NB4 (cell line): ENCODE measurements around the gene ARHGAP26.

ENCODE experiments used
- DNase-seq: peaks from one replicate; pipeline ENCODE4 v3.0.0; 2010; ENCODE audit warnings: low read depth
- H3K4me3 ChIP-seq: one replicate; pipeline ENCODE4 v1.5.1; 2011; ENCODE audit warnings: mild to moderate bottlenecking, low read depth, low read length, moderate library complexity
- MYC ChIP-seq: IDR thresholded peaks from 2 replicates; pipeline ENCODE4 v1.6.1; 2011; ENCODE audit warnings: low read depth, low read length
- POLR2A ChIP-seq: IDR thresholded peaks from 2 replicates; pipeline ENCODE4 v1.6.1; 2011; ENCODE audit warnings: mild to moderate bottlenecking; ENCODE audit not compliant: insufficient read length; ENCODE audit errors: extremely low read depth
- TF ChIP-seq, protein P1 (sequence below): IDR thresholded peaks from 2 replicates; pipeline ENCODE4 v1.6.1; 2011; ENCODE audit warnings: low read depth, low read length
- TF ChIP-seq, protein P2 (sequence below): IDR thresholded peaks from one replicate; pipeline ENCODE4 v1.5.1; 2012; ENCODE audit warnings: low read depth, low read length

Gene ARHGAP26

DNA sequence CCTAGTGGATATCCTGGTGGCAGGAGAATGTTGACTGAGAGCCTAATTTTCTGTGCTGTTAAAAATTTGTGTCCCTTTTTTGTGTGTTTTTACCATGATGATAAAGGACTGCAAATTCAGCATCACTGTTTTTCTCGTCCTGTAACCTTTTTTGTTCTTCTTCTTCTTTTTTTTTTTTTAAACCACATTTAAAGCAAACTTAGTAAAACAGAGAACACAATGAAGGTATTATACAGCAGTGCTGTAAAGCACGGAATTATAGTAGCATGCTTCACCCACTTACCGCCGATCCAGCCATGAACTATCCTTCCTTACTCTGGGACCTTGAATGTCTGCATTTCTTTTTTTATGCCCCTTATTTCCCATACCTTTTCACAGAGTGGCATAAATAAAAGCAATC is 280.0 kb downstream of the ARHGAP26 start:
- TF ChIP-seq POLR2A: no peak
- no peak for TF ChIP-seq MYC
- TF ChIP-seq, protein P1, sequence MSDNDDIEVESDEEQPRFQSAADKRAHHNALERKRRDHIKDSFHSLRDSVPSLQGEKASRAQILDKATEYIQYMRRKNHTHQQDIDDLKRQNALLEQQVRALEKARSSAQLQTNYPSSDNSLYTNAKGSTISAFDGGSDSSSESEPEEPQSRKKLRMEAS: no peak
- TF ChIP-seq, protein P2, sequence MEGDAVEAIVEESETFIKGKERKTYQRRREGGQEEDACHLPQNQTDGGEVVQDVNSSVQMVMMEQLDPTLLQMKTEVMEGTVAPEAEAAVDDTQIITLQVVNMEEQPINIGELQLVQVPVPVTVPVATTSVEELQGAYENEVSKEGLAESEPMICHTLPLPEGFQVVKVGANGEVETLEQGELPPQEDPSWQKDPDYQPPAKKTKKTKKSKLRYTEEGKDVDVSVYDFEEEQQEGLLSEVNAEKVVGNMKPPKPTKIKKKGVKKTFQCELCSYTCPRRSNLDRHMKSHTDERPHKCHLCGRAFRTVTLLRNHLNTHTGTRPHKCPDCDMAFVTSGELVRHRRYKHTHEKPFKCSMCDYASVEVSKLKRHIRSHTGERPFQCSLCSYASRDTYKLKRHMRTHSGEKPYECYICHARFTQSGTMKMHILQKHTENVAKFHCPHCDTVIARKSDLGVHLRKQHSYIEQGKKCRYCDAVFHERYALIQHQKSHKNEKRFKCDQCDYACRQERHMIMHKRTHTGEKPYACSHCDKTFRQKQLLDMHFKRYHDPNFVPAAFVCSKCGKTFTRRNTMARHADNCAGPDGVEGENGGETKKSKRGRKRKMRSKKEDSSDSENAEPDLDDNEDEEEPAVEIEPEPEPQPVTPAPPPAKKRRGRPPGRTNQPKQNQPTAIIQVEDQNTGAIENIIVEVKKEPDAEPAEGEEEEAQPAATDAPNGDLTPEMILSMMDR: no peak
- DNase-seq: no peak

DNA sequence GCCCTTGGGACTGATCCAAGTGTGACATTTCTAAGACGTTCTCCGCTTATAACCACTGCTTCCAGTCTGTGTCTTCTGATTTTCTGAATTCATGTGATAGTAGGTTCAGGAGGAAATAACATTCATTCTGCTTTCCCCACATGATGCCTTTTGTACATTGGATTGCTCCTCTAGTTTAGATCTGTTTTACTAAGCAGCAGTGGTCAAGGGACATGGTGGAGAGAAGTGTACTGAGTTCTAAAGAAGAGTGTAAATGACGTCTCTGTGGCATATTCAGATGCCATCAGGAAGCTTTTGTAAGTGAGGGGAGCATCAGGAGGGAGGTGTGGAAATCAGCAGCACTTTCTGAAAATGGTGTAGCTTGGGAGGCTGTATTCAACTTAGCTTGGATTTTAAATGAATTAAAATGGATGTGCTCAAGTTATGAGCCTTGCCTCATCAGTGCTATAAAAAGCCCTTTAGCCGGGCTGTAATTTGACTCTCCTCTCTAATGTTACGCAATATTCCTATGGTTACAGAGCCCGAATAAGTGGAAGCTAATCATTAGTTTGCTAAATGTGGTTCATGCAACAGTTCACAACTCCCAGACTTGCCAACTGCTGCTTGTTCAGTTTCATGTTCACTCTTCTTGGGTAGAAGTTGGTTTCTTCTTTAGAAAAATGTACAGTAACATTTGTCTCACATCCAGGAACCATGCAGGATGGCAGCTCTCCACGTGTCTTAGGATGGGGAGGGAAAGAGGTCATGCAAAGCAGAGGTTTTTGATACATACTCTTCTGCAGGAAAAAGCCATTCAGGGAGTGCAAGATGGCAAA is 281.3 kb downstream of the ARHGAP26 start:
- DNase-seq: peak; percentile 92
- no peak overlapping the region for H3K4me3 ChIP-seq
- TF ChIP-seq POLR2A: no peak
- TF ChIP-seq, protein P2: no peak
- TF ChIP-seq, protein P1: peak; percentile 63
- TF ChIP-seq MYC: peak; percentile 64

More for the DNA sequence above, 280.0 kb downstream of the ARHGAP26 start:
- H3K4me3 ChIP-seq: no peak overlapping the region

DNA sequence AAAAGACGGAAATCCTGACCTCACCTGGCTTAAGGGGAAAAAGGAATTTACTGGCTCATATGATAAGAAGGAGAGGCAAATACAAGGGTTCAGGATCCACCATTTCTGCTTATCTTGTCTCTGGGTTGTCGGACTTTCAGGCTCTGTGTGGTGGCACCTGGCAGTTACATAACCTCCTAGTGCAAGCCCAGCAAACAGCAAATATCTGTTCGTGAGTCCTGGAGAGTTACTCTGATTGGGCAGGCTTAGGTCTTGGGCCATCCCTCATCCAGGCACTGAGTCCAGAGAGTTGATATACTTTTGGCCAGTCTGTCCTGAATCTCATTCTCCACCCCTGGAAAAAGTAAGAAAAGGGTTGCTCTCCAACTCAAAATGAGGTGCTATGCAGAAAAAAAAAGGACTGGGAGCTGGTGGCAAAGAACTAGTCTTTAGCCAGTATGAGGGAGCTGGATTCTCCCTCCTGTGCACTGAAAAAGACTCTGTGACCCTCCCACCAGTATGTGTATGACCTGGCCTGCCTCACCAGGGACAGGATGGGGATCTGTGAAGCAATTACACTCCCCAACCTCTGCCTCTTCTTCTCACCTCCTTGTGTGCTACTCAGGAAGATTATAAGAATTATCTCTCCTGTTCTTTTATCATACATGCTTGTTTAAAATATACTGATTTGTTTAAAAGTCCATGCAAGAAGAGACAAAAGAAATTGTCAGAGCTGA is 282.9 kb downstream of the ARHGAP26 start:
- no peak overlapping the region for H3K4me3 ChIP-seq
- TF ChIP-seq MYC: no peak
- TF ChIP-seq, protein P1: no peak
- TF ChIP-seq POLR2A: no peak
- TF ChIP-seq, protein P2: no peak
- DNase-seq: peak; percentile 60

DNA sequence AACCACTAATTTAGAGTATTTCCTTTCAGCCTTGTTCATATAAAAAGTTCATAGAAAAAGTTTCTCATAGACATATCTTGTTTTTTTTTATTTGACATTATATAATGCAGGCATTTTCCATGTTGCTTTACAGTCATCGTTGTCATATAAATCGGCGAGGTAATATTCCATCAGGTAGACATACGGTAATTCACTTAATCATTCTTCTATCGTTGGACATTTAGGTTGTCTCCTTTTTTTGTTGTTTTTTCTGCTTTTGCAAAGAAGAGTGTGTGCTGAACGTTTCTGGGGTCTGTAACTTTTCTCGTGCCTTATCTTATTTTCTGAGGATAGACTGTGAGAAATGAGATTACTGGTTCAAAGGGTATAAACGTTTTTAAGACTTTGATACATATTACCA is 283.6 kb downstream of the ARHGAP26 start:
- no peak for DNase-seq
- TF ChIP-seq MYC (no peak), POLR2A (no peak)
- TF ChIP-seq, protein P2: no peak
- TF ChIP-seq, protein P1: no peak
- H3K4me3 ChIP-seq: no peak overlapping the region

DNA sequence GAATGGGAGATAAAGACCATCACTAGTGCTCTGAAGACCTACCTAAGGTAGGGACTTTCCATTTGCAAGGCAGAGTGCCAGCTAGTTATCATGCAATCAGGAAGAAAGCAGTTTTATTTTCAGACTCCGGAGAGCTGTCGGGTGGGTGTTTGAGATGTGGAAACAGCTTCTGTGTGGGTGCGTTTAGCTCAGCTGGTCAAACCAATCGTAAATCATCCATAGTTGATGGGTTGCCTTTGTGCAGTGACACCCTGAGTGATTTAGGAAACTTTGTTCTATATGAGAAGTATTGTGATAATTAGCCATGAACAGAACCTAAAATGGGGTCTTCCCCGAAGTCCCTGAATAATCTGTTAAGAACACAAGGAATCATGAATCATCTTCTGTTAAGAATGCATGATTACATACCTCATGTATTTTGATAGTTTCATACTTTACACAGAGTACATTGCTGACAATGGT is 284.3 kb downstream of the ARHGAP26 start:
- no peak overlapping the region for H3K4me3 ChIP-seq
- TF ChIP-seq POLR2A: no peak
- TF ChIP-seq, protein P1: no peak
- TF ChIP-seq, protein P2: no peak
- TF ChIP-seq MYC: no peak
- DNase-seq: peak; percentile 78
